Testis (tissue), 2 donors: ENCODE data around the gene RRAD.

Experiments used
- POLR2A ChIP-seq: fragments of 450-650 bp; IDR thresholded peaks from one replicate; pipeline ENCODE4 v1.6.1; 2017; ENCODE audit warnings: antibody characterized with exemption, mild to moderate bottlenecking, moderate library complexity
- TF ChIP-seq, protein P1 (sequence below), 3 experiments: fragments of 450-650 bp in 2 of 3; fragments of 200-600 bp in 1 of 3; sonication (generic) in 1 of 3; IDR thresholded peaks; one replicate each; pipeline ENCODE4 v1.5.1; 2016 to 2019; ENCODE audit warnings: antibody characterized with exemption in 3 of 3, mild to moderate bottlenecking in 2 of 3, moderate library complexity in 1 of 3

GRCh38 chr16:66894055-66894454 lies 31.3 kb downstream of the RRAD start:
- TF ChIP-seq, protein P1, sequence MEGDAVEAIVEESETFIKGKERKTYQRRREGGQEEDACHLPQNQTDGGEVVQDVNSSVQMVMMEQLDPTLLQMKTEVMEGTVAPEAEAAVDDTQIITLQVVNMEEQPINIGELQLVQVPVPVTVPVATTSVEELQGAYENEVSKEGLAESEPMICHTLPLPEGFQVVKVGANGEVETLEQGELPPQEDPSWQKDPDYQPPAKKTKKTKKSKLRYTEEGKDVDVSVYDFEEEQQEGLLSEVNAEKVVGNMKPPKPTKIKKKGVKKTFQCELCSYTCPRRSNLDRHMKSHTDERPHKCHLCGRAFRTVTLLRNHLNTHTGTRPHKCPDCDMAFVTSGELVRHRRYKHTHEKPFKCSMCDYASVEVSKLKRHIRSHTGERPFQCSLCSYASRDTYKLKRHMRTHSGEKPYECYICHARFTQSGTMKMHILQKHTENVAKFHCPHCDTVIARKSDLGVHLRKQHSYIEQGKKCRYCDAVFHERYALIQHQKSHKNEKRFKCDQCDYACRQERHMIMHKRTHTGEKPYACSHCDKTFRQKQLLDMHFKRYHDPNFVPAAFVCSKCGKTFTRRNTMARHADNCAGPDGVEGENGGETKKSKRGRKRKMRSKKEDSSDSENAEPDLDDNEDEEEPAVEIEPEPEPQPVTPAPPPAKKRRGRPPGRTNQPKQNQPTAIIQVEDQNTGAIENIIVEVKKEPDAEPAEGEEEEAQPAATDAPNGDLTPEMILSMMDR (IDR thresholded peaks at IDR 0.05) = no peak
- TF ChIP-seq POLR2A = no peak
